H9 (cell line): ENCODE measurements around the gene ADAMTS16. TPM values are rescaled to one million over a fixed set of nuclear protein-coding genes. Genes with fewer than 3 reads are reported as not detected.

Source experiments
- DNase-seq: peaks from one replicate; pipeline ENCODE4 v3.0.0-alpha.2; 2017
- H2AFZ ChIP-seq: one replicate; pipeline ENCODE4 v1.6.1; 2013; ENCODE audit warnings: mild to moderate bottlenecking, low read length, control low read depth, moderate library complexity
- H2AK5ac ChIP-seq: 2 replicates; pipeline ENCODE4 v1.6.1; 2013; ENCODE audit warnings: low read length, control low read depth, mixed read lengths; ENCODE audit not compliant: insufficient read length
- H2BK120ac ChIP-seq: one replicate; pipeline ENCODE4 v1.6.1; 2013; ENCODE audit warnings: low read depth, mild to moderate bottlenecking, low read length, control low read depth, inconsistent platforms; ENCODE audit not compliant: poor library complexity, severe bottlenecking
- H2BK12ac ChIP-seq: 2 replicates; pipeline ENCODE4 v1.6.1; 2013; ENCODE audit warnings: low read length, control low read depth, mixed read lengths, low read depth; ENCODE audit not compliant: insufficient read length
- H2BK15ac ChIP-seq: 2 replicates; pipeline ENCODE4 v1.6.1; 2013; ENCODE audit warnings: low read depth, low read length, control low read depth
- H2BK20ac ChIP-seq: one replicate; pipeline ENCODE4 v1.6.1; 2013; ENCODE audit warnings: low read depth, mild to moderate bottlenecking, low read length, control low read depth, inconsistent platforms; ENCODE audit not compliant: poor library complexity, severe bottlenecking
- H2BK5ac ChIP-seq: 2 replicates; pipeline ENCODE4 v1.6.1; 2013; ENCODE audit warnings: low read length, control low read depth, mixed read lengths; ENCODE audit not compliant: insufficient read length
- H3K14ac ChIP-seq: 2 replicates; pipeline ENCODE4 v1.6.1; 2013; ENCODE audit warnings: low read length, control low read depth; ENCODE audit not compliant: insufficient read depth
- H3K18ac ChIP-seq: 2 replicates; pipeline ENCODE4 v1.6.1; 2013; ENCODE audit warnings: low read depth, mild to moderate bottlenecking, mixed read lengths, low read length, control low read depth; ENCODE audit not compliant: insufficient read length
- H3K23ac ChIP-seq: 2 replicates; pipeline ENCODE4 v1.6.1; 2013; ENCODE audit warnings: low read length, control low read depth, mixed read lengths, low read depth; ENCODE audit not compliant: insufficient read length
- H3K23me2 ChIP-seq: 2 replicates; pipeline ENCODE4 v1.6.1; 2013; ENCODE audit warnings: low read depth, mild to moderate bottlenecking, mixed read lengths, low read length, control low read depth; ENCODE audit not compliant: insufficient read length, poor library complexity, severe bottlenecking
- H3K27ac ChIP-seq: 2 replicates; pipeline ENCODE4 v1.5.1; 2013; ENCODE audit warnings: low read length, control low read depth, mixed read lengths, low read depth; ENCODE audit not compliant: insufficient read length
- H3K27me3 ChIP-seq: 2 replicates; pipeline ENCODE4 v1.6.1; 2013; ENCODE audit warnings: low read length, control low read depth, inconsistent platforms; ENCODE audit not compliant: insufficient read depth
- H3K4ac ChIP-seq: 2 replicates; pipeline ENCODE4 v1.6.1; 2013; ENCODE audit warnings: low read depth, mild to moderate bottlenecking, control low read depth, inconsistent platforms, low read length, moderate library complexity
- H3K4me1 ChIP-seq: 2 replicates; pipeline ENCODE4 v1.6.1; 2013; ENCODE audit warnings: low read length, control low read depth, inconsistent platforms; ENCODE audit not compliant: insufficient read depth
- H3K4me2 ChIP-seq: 2 replicates; pipeline ENCODE4 v1.6.1; 2013; ENCODE audit warnings: low read length, control low read depth, mixed read lengths; ENCODE audit not compliant: insufficient read length, insufficient read depth
- H3K56ac ChIP-seq: 2 replicates; pipeline ENCODE4 v1.6.1; 2013; ENCODE audit warnings: low read depth, mild to moderate bottlenecking, mixed read lengths, low read length, control low read depth; ENCODE audit not compliant: insufficient read length
- H3K79me1 ChIP-seq: 2 replicates; pipeline ENCODE4 v1.6.1; 2013; ENCODE audit warnings: low read depth, mild to moderate bottlenecking, moderate library complexity, low read length, control low read depth, inconsistent platforms; ENCODE audit not compliant: insufficient read depth, poor library complexity, severe bottlenecking
- H3K79me2 ChIP-seq: 2 replicates; pipeline ENCODE4 v1.6.1; 2013; ENCODE audit warnings: low read length, control low read depth, inconsistent platforms; ENCODE audit not compliant: insufficient read depth
- H3K9ac ChIP-seq: 2 replicates; pipeline ENCODE4 v1.6.1; 2013; ENCODE audit warnings: low read length, control low read depth, mixed read lengths; ENCODE audit not compliant: insufficient read length; ENCODE audit errors: extremely low read depth
- H3K9me3 ChIP-seq: one replicate; pipeline ENCODE4 v1.6.1; 2013; ENCODE audit warnings: low read depth, low read length, inconsistent platforms; ENCODE audit not compliant: control insufficient read depth
- H3T11ph ChIP-seq: one replicate; pipeline ENCODE4 v1.6.1; 2013; ENCODE audit warnings: mild to moderate bottlenecking, low read length, control low read depth, inconsistent platforms
- H4K20me1 ChIP-seq: one replicate; pipeline ENCODE4 v1.6.1; 2013; ENCODE audit not compliant: control insufficient read depth, insufficient read length, insufficient read depth
- H4K5ac ChIP-seq: 2 replicates; pipeline ENCODE4 v1.6.1; 2013; ENCODE audit warnings: low read depth, mild to moderate bottlenecking, mixed read lengths, low read length, control low read depth; ENCODE audit not compliant: insufficient read length
- H4K8ac ChIP-seq: replicated peaks from 2 replicates; pipeline ENCODE4 v1.6.1; 2013; ENCODE audit warnings: low read length, control low read depth, mixed read lengths, low read depth; ENCODE audit not compliant: insufficient read length
- H4K91ac ChIP-seq: 2 replicates; pipeline ENCODE4 v1.6.1; 2013; ENCODE audit warnings: low read depth, mild to moderate bottlenecking, moderate library complexity, mixed read lengths, low read length, control low read depth; ENCODE audit not compliant: insufficient read length
- H3K27ac Mint-ChIP-seq, 3 experiments: 2 replicates in 2 of 3; 3 replicates in 1 of 3; pipeline ENCODE4 v1.8.0; 2020 to 2021; ENCODE audit warnings: mixed read lengths in 3 of 3, mild to moderate bottlenecking in 1 of 3, moderate library complexity in 1 of 3
- H3K27me3 Mint-ChIP-seq: 2 replicates; pipeline ENCODE4 v1.8.0; 2021; ENCODE audit warnings: low read depth, mild to moderate bottlenecking, moderate library complexity, mixed read lengths
- H3K36me3 Mint-ChIP-seq, 3 experiments: 2 replicates in 2 of 3; 3 replicates in 1 of 3; pipeline ENCODE4 v1.8.0; 2020 to 2021; ENCODE audit warnings: low read depth in 3 of 3, mixed read lengths in 3 of 3; ENCODE audit not compliant: insufficient read depth in 1 of 3
- H3K4me1 Mint-ChIP-seq, 2 experiments: 2 replicates each; pipeline ENCODE4 v1.8.0; 2020; ENCODE audit warnings: mixed read lengths in 2 of 2
- H3K4me3 Mint-ChIP-seq, 2 experiments: 2 replicates in 1 of 2; 3 replicates in 1 of 2; pipeline ENCODE4 v1.8.0; 2020 to 2021; ENCODE audit warnings: mild to moderate bottlenecking in 2 of 2, mixed read lengths in 2 of 2, moderate library complexity in 1 of 2
- H3K9me3 Mint-ChIP-seq, 2 experiments: 2 replicates in 1 of 2; 3 replicates in 1 of 2; pipeline ENCODE4 v1.8.0; 2020; ENCODE audit warnings: mild to moderate bottlenecking in 2 of 2, mixed read lengths in 2 of 2, moderate library complexity in 1 of 2
- CTCF ChIP-seq: fragments of 200-600 bp; sonication (generic); conservative IDR thresholded peaks from 3 replicates; pipeline ENCODE4 v1.8.0; 2021; ENCODE audit warnings: antibody characterized with exemption, mild to moderate bottlenecking
- WGBS: extraction: QIAGEN DNeasy Blood & Tissue Kit; methylation state at CpG from one replicate; pipeline ENCODE4 v1.1.7; 2013; ENCODE audit warnings: missing lambda C conversion rate, low lambda C conversion rate, mixed read lengths; ENCODE audit not compliant: insufficient read length; ENCODE audit errors: extremely low coverage; 5-methylcytosine and 5-hydroxymethylcytosine counted together
- total RNA-seq: library from RNA; stranded (reverse); gene quantifications from 2 replicates; pipeline ENCODE4 v1.2.1, GENCODE V29; 2021

The ADAMTS16 gene
- total RNA-seq, 1 experiment from 2014 or later: 4.5 TPM

GRCh38 chr5:5276951-5277517, 136.9 kb downstream of the ADAMTS16 start:
- H2BK12ac ChIP-seq: no peak overlapping the region
- H3K4me1 ChIP-seq: peaks cover 5% of the 10 kb centered on the region; the same call in 1 of the 2 replicates
- no peak overlapping the region for H2BK120ac ChIP-seq
- H2AFZ ChIP-seq: no peak overlapping the region
- H3K27me3 Mint-ChIP-seq: no peaks in the 10 kb centered on the region
- H3K56ac ChIP-seq: no peak overlapping the region
- no peak for DNase-seq
- H3K4me3 Mint-ChIP-seq: no peak overlapping the region
- H3K9me3 ChIP-seq: no peaks in the 10 kb centered on the region
- no peak for TF ChIP-seq CTCF
- H4K91ac ChIP-seq: no peak overlapping the region
- H3K4me2 ChIP-seq: no peak overlapping the region
- no peak overlapping the region for H2BK5ac ChIP-seq
- H3K36me3 Mint-ChIP-seq: peaks cover 0 to 3% (median 0%) of the 10 kb centered on the region in 3 experiments; a peak in 2 of 7 replicates
- H4K8ac ChIP-seq: no peak overlapping the region
- no peak overlapping the region for H3K14ac ChIP-seq
- no peaks in the 10 kb centered on the region for H3K27me3 ChIP-seq
- H4K20me1 ChIP-seq: no peaks in the 10 kb centered on the region
- no CpG with 5 or more reads among the region's 12 CpGs for WGBS
- no peak overlapping the region for H2BK20ac ChIP-seq
- H3K79me2 ChIP-seq: no peaks in the 10 kb centered on the region
- no peak overlapping the region for H4K5ac ChIP-seq
- H3K27ac ChIP-seq: no peak overlapping the region
- no peaks in the 10 kb centered on the region for H3K79me1 ChIP-seq
- H2AK5ac ChIP-seq: no peak overlapping the region
- no peak overlapping the region for H3K9ac ChIP-seq
- H3K4me1 Mint-ChIP-seq: peaks cover 24 to 26% of the 10 kb centered on the region in 2 experiments
- H2BK15ac ChIP-seq: no peak overlapping the region
- no peak overlapping the region for H3K27ac Mint-ChIP-seq
- no peak overlapping the region for H3T11ph ChIP-seq
- no peaks in the 10 kb centered on the region for H3K9me3 Mint-ChIP-seq
- no peak overlapping the region for H3K18ac ChIP-seq
- H3K4ac ChIP-seq: no peak overlapping the region
- H3K23ac ChIP-seq: no peak overlapping the region
- no peaks in the 10 kb centered on the region for H3K23me2 ChIP-seq
